IPS-15b (cell line): ENCODE data around the gene HNRNPUL2.
A peak's percentile ranks its signal among the peaks of the same experiment; 100 is the strongest.

Experiments used
- H3K27me3 ChIP-seq: one replicate; pipeline ENCODE4 v1.6.1; 2013; ENCODE audit warnings: low read length; ENCODE audit not compliant: control insufficient read depth, insufficient read depth
- H3K36me3 ChIP-seq: one replicate; pipeline ENCODE4 v1.6.1; 2013; ENCODE audit warnings: low read length; ENCODE audit not compliant: control insufficient read depth, insufficient read depth
- H3K4me1 ChIP-seq: one replicate; pipeline ENCODE4 v1.6.1; 2013; ENCODE audit warnings: mild to moderate bottlenecking, low read length; ENCODE audit not compliant: control insufficient read depth, insufficient read depth
- H3K4me3 ChIP-seq: one replicate; pipeline ENCODE4 v1.5.1; 2013; ENCODE audit warnings: low read depth, low read length
- H3K9ac ChIP-seq: one replicate; pipeline ENCODE4 v1.6.1; 2013; ENCODE audit warnings: low read depth, mild to moderate bottlenecking, low read length
- H3K9me3 ChIP-seq: one replicate; pipeline ENCODE4 v1.6.1; 2013; ENCODE audit warnings: mild to moderate bottlenecking, low read length; ENCODE audit not compliant: control insufficient read depth, insufficient read depth

HNRNPUL2 gene

GRCh38 chr11:62671608-62672389, 55.5 kb downstream of the HNRNPUL2 start, which contains the start of the genes LBHD1 and UQCC3:
Gene LBHD1 (minus strand): TSS chr11:62672267. CDS start chr11:62670031, 2,236 bp downstream.
Gene UQCC3 (plus strand): TSS chr11:62671673. CDS start chr11:62671746, 73 bp downstream.
- Histone ChIP-seq H3K36me3 (peaks cover 2% of the 10 kb centered on the region), H3K4me1 (peaks cover 6% of the 10 kb centered on the region), H3K9ac (peak within 1 kb of the TSS; percentile 94), H3K4me3 (peak within 1 kb of the TSS; percentile 94), H3K27me3 (no peaks in the 10 kb centered on the region), H3K9me3 (no peaks in the 10 kb centered on the region)

GRCh38 chr11:62671236-62671607, 56.0 kb downstream of the HNRNPUL2 start:
- peak overlapping the region; percentile 94 for H3K9ac ChIP-seq
- H3K4me1 ChIP-seq: peaks cover 9% of the 10 kb centered on the region
- peak overlapping the region; percentile 94 for H3K4me3 ChIP-seq
- H3K27me3 ChIP-seq: no peaks in the 10 kb centered on the region
- H3K9me3 ChIP-seq: no peaks in the 10 kb centered on the region
- peaks cover 7% of the 10 kb centered on the region for H3K36me3 ChIP-seq

- Histone ChIP-seq H3K4me3 (no peak overlapping the region), H3K36me3 (peaks cover 9% of the 10 kb centered on the region), H3K4me1 (peaks cover 11% of the 10 kb centered on the region), H3K9ac (no peak overlapping the region), H3K9me3 (no peaks in the 10 kb centered on the region), H3K27me3 (no peaks in the 10 kb centered on the region)
These were observed 57.7 kb downstream of the HNRNPUL2 start for GRCh38 chr11:62669420-62670161.

- H3K4me3 ChIP-seq: peak overlapping the region; percentile 83
- H3K9me3 ChIP-seq: no peaks in the 10 kb centered on the region
- peaks cover 9% of the 10 kb centered on the region for H3K4me1 ChIP-seq
- peaks cover 17% of the 10 kb centered on the region for H3K36me3 ChIP-seq
- H3K9ac ChIP-seq: peak overlapping the region; percentile 77
- H3K27me3 ChIP-seq: no peaks in the 10 kb centered on the region
These were observed 59.8 kb downstream of the HNRNPUL2 start for GRCh38 chr11:62667460-62667859.

GRCh38 chr11:62666259-62666926, 60.9 kb downstream of the HNRNPUL2 start:
- peaks cover 9% of the 10 kb centered on the region for H3K4me1 ChIP-seq
- H3K9me3 ChIP-seq: no peaks in the 10 kb centered on the region
- H3K36me3 ChIP-seq: peaks cover 21% of the 10 kb centered on the region
- peak overlapping the region; percentile 97 for H3K9ac ChIP-seq
- no peaks in the 10 kb centered on the region for H3K27me3 ChIP-seq
- H3K4me3 ChIP-seq: peak overlapping the region; percentile 83

DNA sequence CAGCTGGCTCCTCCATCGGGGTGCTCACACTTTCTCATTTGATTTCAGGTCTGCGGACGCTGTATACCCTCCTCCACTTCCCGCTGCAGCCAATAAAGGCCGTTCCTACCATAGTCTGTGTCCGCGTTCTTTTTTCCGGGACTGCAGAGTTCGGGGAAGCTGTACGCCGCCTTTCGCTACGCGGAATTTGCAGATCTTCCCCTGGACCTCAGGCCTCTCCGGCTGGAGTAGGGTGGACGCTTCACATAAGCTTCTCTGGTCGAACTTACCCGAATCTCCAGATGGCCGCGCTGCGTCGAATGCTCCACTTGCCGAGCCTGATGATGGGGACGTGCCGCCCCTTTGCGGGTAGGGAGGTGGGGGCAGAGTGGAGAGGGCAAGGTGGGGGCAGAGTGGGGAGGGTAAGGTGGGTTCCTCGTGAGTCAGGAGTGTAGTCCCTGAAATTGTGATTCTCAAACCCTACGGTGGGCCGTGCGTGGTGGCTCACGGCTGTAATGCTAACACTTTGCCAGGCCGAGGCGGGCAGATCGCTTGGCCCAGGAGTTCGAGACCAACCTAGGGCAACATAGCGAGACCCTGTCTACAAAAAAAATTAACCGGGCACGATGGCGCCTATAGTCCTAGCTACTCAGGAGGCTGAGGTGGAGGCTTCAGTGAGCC, 61.5 kb downstream of the HNRNPUL2 start:
- peak overlapping the region; percentile 83 for H3K4me3 ChIP-seq
- peaks cover 9% of the 10 kb centered on the region for H3K4me1 ChIP-seq
- peaks cover 21% of the 10 kb centered on the region for H3K36me3 ChIP-seq
- H3K9ac ChIP-seq: peak overlapping the region; percentile 97
- no peaks in the 10 kb centered on the region for H3K27me3 ChIP-seq
- no peaks in the 10 kb centered on the region for H3K9me3 ChIP-seq

- peak within 1 kb of the TSS; percentile 83 for H3K4me3 ChIP-seq
- H3K9ac ChIP-seq: peak within 1 kb of the TSS; percentile 97
- peaks cover 21% of the 10 kb centered on the region for H3K36me3 ChIP-seq
- no peaks in the 10 kb centered on the region for H3K27me3 ChIP-seq
- peaks cover 9% of the 10 kb centered on the region for H3K4me1 ChIP-seq
- H3K9me3 ChIP-seq: no peaks in the 10 kb centered on the region
These were observed 62.1 kb downstream of the HNRNPUL2 start, which contains the start of the genes C11orf98 and CSKMT for GRCh38 chr11:62665075-62665598. Gene C11orf98 (minus strand): TSS chr11:62665210. CDS start chr11:62665169, 41 bp downstream. Gene CSKMT (plus strand): TSS chr11:62665312. CDS start chr11:62665880, 568 bp downstream.

DNA sequence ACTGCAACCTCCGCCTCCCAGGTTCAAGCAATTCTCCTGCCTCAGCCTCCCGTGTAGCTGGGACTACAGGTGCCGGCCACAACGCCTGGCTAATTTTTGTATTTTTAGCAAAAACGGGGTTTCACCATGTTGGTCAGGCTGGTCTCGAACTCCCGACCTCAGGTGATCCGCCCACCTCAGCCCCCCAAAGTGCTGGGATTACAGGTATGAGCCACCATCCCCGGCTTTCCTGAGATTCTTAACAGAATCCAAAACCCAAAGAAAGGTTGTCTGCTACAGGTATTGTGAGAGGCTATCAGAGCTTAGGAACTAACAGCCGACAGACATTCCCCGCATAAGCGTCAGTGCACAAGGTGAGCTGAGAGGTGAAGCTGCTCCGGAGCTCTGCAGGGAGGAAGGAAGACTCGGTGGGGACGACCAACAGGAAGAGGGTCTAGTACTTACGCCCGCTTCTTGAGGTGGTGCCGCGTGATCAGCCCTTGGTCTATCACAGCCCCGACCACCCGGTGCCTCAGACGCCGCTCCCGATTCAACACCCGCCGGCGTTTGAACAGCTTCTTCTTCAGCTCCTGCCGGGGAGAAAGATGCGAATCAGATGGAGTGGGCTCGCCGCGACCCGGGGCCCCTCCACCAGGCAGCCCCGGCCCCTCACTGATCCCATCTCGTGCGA, 62.7 kb downstream of the HNRNPUL2 start:
- no peaks in the 10 kb centered on the region for H3K27me3 ChIP-seq
- H3K4me1 ChIP-seq: peaks cover 9% of the 10 kb centered on the region
- no peaks in the 10 kb centered on the region for H3K9me3 ChIP-seq
- H3K4me3 ChIP-seq: peak overlapping the region; percentile 83
- H3K36me3 ChIP-seq: peaks cover 21% of the 10 kb centered on the region
- H3K9ac ChIP-seq: peak overlapping the region; percentile 94
